Hematopoietic multipotent progenitor cell treated with erythropoietin and hydrocortisone succinate and interleukin-3 and kit ligand, for 6 days (in vitro differentiated cells): ENCODE results near the gene IQSEC3.
"Not testable (repeated sequence)": the region's sequence is repeated elsewhere in the genome, so short reads cannot be mapped to it uniquely, and the experiment has no call there.

ENCODE experiments used
- DNase-seq: peaks from one replicate; pipeline ENCODE4 v3.0.0-alpha.2; 2015

Gene IQSEC3

DNA sequence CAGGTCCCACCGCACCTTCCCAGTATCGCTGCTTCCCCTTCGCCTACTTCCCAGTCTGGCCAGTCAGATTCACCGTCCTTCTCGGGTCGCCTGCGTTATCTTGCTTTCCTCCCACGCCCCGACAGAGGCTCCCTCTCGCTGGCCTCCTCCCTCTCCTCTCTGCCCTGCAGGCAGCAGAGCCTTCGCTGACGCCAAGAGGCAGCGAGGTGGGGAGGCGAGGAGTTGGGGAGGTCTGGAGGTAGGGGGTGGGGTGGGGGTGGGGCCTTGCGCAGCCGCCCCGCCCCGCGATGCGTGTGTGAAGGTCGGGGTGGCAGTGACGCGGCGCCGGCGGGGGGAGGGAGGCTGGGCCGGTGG lies at the start of gene IQSEC3:
TSS of gene IQSEC3 (plus strand) at position 340 of the 354 bp plus-strand sequence. CDS start 116 bp downstream, outside the sequence.
- not testable (repeated sequence) for DNase-seq

DNA sequence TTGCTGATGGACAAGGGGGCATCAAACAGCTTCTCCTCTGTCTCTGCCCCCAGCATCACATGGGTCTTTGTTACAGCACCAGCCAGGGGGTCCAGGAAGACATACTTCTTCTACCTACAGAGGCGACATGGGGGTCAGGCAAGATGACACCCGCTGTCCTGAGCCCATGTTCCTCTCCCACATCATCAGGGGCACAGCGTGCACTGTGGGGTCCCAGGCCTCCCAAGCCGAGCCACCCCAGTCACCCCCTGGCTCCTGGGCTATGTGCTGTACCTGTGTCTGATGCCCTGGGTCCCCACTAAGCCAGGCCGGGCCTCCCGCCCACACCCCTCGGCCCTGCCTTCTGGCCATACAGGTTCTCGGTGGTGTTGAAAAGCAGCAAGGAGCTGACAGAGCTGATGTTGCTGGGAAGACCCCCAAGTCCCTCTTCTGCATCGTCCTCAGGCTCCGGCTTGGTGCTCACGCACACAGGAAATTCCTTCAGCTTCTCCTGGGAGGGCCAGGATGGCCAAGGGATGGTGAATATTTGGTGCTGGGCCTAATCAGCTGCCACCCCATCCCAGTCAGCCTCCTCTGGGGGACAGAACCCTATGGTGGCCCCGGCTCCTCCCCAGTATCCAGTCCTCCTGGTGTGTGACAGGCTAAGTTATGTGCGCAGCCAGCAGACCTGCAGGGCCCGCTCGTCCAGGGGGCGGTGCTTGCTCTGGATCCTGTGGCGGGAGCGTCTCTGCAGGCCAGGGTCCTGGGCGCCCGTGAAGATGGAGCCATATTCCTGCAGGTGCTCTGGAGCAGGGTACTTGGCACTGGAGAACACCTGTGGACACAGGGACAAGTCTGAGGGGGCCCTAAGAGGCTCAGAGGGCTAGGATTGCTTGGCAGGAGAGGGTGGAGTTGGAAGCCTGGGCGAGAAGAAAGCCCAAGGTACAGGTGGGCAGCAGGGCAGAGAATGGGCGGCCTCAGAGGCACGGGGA lies 48.9 kb upstream of the IQSEC3 start:
- DNase-seq: not testable (repeated sequence)

DNA sequence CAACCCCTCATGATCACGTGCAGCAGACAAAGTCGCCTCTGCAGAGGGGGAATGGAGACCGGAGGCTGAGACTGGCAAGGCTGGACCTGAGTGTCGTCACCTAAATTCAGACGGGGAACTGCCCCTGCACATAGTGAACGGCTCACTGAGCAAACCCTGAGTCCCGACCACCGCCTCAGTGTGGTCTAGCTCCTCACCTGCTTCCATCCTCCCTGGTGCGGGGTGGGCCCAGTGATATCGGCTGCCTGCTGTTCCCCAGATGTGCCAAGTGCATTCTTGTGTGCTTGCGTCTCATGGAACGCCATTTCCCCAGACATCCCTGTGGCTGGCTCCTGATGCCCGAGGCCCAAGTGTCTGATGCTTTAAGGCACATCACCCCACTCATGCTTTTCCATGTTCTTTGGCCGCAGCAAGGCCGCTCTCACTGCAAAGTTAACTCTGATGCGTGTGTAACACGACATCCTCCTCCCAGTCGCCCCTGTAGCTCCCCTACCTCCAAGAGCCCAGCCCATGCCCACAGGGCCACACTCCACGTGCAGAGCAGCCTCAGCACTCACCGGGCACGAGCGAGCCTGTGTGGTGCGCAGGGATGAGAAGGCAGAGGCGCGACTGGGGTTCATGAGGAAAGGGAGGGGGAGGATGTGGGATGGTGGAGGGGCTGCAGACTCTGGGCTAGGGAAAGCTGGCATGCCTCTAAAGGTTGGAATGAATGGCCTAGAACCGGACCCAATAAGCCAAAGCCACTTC lies 47.6 kb upstream of the IQSEC3 start:
- not testable (repeated sequence) for DNase-seq

DNA sequence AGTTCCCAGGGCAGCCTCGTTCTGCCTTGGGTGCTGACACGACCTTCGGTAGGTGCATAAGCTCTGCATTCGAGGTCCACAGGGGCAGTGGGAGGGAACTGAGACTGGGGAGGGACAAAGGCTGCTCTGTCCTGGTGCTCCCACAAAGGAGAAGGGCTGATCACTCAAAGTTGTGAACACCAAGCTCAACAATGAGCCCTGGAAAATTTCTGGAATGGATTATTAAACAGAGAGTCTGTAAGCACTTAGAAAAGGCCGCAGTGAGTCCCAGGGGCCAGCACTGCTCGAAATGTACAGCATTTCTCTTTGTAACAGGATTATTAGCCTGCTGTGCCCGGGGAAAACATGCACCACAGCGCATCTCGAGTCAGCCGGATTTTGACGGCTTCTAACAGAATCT lies 46.7 kb upstream of the IQSEC3 start:
- DNase-seq: not testable (repeated sequence)

DNA sequence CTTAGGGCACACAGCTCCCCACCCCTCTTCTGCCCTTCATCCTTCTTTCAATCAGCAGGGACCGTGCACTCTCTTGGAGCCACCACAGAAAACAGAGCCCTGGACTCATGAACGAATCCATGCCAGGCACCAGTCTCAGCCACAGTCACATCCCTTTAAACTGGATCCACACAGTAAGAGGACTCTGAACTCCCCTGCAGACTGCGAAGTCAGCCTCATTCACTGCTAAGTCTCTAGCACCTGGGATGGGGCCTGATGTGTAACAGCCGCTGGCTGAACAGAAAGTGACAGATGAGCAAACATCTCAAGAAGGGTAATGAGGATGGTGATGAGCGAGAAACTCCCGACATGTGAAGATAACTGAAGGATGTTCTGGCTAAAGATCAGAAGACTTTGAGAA lies 45.8 kb upstream of the IQSEC3 start:
- DNase-seq: no peak

DNA sequence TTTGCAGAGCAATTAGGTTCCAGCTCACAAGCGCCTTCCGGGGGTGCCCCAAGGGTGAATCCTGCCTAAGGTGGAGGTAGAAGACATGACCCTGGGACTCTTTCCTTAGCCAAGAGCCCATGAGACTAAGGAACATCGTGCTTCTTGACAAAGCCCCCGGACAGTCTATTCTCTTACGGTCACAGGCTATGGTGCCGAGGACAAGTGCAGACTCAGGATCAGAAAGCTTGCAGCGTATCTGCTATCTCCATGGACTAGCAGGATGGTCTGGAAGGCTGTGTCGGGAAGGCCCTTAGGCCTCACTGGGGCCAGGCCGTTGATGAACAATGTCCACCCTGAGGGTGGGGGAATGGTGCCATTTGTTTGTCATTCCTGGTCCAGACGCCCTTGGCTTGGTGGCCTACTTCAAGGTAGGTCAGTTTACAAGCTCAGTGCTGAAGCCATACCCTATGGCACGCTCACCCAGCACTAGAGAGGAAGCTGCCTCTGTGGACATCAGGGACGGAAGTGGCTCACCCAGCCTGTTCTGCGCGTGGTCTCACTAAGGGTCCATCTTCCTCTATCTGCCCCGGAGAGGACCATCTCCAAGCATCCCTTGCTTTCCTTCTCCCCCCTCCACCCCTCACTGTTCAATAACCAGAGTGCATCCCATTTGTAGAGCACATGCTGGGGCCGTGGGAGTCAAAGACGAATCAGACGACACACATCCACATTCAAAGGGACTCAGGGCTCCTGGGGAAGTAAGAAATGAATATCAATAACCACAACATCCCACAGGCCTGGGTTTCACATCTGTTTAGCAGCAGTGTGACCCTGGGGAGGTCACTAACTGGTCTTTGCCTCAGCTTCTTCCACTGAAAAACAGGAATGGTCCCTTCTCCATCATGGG lies 45.0 kb upstream of the IQSEC3 start:
- DNase-seq: no peak

DNA sequence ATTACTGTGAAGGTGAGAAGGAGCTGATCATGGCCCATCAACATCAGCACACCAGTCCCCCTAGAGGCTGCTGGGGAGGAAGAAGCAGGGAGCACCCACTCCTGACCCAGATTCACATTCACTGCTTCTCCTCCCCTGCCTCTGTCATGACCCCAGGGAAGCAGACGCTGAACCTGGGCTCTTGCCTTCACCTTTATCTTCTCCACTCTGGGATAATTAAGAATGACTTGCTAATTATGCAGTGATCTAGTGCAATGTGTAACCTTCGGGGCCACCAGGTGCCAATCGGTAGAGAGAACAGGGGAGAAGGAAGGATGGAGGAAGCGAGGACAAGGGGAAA lies 44.4 kb upstream of the IQSEC3 start:
- no peak for DNase-seq

DNA sequence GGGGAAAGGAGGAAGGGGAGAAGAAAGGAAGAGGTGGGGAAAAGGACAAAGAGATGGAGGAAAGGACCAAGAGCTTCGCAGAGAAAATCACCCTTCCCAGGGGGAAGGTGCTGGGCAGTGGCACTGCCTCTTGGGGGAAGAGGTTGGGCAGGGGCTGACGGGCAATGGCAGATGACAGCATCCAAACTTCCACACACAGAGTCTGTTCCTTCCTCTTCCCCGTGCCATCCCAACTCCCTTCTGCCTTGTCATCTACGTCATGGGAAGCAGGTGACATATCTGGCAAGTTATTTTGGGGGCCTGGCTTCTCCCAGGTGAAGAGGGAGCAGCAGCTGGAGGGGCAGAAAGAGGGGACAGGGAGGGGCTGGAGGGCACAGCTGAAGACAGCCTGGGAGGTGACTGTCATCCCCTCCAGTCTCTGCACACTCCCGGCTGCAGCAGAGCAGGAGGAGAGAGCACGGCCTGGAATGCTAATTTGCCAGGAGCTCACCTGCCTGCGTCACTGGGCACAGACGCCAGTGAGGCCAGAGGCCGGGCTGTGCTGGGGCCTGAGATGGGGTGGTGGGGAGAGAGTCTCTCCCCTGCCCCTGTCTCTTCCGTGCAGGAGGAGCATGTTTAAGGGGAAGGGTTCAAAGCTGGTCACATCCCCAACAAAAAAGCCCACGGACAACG lies 43.9 kb upstream of the IQSEC3 start:
- DNase-seq: no peak

DNA sequence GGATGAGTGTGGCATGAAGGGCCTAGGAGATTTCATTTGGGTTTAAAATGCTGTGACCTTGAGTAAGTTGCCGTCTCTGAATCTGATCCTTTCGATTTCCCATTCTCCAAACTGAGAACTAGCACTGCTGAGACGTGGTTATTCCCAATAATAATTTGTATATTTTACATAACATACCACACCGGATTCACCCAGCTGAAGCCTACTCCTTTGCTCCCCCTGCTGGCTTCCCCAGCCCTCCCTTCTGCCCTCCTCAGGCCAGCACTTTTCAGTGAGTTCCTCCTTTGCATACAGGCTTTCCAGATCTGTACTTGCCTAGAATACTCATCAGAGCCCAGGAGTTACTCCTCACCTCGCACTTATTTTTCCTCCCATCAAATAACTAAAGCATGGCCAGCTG lies 38.7 kb upstream of the IQSEC3 start:
- not testable (repeated sequence) for DNase-seq

DNA sequence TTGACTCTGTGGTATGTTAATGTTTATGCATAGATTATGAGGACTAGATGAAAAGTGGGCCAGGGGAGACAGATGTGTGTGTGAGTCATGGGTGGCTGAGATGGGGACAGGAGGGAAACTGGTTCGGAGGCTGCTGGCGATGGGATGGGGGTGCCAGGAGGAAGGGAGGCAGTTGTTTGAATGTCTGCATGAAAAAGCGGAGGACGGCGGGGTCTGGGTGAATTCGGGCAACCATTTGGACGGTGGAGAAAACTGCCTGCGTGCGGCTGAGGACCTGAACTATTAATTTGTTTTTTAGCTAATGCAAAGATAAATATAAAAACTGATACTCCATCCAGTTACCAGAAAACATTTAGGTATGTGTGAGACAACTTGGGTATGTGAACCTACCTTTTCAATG lies 27.8 kb upstream of the IQSEC3 start:
- DNase-seq: not testable (repeated sequence)

DNA sequence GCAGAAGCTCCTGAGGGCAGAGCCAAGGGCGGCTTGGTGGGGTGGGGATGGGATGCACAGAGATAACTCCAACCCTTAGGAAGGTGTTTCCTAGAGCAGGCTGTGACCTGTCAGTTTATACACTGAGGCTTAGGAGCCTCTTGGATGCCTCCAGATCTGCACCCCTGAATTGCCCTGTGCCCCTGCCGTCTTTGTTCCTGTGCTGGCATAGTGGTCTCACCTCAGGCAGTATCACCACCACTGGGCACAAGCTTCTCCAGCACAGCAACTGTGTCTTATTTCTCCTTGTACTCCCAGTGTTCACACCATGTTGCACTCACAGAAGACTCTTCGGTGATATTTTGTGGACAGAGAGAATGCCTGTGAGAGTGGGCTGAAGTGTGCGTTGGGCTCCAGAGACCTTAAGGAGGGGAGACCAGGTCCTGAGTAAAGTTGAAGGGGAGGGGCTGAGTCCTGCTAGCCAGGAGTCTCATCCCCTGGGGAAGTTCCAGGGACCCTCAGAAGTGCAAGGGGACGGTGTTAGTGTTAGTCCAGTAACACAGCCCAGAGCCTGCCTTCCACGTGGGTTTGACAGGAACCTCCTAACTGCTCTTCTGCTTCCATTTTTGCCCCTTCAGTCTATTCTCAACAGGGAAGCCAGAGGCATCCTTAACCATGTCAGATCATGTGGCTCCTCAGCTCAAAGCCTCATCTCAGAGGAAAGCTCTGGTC lies 26.9 kb upstream of the IQSEC3 start:
- not testable (repeated sequence) for DNase-seq

DNA sequence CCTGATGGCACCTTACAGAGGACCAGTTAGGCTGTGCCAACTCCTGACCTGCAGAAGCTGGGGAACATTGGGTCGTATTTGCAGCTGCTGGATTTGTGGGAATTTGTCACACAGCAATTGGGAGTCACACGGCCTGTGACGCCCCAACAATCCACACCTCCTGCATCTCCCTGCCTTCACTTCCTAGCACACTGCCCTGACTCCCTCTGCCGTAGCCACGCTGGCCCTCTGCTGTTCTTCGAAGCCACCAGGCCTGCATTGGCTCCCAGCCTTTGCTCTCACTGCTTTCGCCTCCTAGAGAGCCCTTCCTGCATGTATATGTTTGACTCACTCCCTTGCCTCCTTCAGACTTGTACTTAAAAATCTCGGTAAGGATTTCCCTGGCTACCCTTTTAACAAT lies 22.2 kb upstream of the IQSEC3 start:
- DNase-seq: not testable (repeated sequence)

DNA sequence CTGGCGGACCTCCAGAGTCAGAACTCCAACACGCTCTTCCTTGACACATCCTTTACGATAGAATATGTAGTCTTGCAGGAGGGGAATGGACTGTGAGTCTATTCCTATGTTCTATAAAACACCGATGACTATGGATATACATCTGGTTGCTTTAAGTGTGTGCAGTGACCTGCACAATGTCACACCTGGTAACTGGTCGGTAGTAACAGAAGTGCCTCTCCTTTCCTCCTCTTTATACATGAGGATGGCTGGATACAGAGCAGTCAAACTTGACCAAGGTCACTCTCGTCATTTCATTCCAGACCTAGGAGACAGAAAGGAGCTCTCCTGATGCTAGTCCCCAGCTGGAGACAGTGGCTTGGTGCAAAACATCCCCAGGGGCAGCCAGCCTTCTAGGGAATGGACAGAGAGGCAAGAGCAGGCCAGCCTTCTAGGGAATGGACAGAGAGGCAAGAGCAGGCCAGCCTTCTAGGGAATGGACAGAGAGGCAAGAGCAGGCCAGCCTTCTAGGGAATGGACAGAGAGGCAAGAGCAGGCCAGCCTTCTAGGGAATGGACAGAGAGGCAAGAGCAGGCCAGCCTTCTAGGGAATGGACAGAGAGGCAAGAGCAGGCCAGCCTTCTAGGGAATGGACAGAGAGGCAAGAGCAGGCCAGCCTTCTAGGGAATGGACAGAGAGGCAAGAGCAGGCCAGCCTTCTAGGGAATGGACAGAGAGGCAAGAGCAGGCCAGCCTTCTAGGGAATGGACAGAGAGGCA lies 21.2 kb upstream of the IQSEC3 start:
- not testable (repeated sequence) for DNase-seq

DNA sequence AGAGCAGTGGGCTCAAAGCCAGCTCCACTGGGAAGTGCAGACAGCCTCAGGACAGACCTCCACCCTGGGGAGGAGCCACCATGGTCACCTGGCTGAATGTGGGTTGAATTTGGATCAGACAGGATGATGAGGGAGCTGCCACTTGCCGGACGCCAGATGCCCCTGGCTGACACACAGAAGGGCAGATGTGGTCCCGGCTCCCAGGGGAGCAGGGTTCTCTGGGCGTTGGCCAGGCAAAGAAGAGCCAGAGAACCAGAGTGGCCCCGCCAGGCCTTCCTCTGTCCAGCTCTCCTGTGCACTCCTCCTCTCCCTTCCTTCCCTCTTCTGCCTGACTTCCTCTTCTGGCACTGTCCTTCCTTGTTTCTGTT lies 20.6 kb upstream of the IQSEC3 start:
- not testable (repeated sequence) for DNase-seq

DNA sequence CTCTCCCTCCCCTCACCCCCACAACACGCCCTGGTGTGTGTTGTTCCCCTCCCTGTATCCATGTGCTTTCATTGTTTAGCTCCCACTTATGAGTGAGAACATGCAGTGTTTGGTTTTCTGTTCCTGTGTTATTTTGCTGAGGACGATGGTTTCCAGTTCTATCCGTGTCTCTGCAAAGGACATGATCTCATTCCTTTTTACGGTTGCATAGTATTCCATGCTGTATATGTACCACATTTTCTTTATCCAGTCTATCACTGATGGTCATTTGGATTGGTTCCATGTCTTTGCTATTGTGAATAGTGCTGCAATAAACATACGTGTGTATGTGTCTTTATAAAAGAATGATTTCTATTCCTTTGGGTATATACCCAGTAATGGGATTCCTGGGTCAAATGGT lies 20.0 kb upstream of the IQSEC3 start:
- DNase-seq: not testable (repeated sequence)

DNA sequence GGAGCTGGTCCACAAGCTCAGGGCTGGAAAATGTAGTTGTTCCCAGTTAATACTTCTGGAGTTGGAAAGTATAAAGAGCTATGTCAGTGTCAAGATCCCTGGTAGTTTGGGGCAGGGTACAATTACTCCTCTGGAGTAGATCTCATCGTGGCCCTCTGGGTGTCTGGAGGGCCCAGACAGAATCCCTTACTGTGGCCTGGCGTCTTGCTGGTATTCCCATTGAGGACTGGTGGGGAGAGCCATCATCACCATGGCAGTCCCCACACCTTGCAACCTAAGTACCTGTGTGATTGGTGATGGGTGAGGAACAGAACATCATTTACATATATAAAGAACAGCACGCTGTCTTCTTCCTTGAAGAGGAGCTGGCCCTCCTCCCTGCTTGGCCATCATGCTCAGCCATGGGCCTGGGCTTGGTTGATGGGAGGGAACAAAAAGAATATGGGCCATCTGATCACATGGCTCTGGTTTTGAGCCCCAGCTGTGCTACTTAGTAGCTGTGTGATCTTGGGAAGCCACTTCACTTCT lies 18.8 kb upstream of the IQSEC3 start:
- not testable (repeated sequence) for DNase-seq

DNA sequence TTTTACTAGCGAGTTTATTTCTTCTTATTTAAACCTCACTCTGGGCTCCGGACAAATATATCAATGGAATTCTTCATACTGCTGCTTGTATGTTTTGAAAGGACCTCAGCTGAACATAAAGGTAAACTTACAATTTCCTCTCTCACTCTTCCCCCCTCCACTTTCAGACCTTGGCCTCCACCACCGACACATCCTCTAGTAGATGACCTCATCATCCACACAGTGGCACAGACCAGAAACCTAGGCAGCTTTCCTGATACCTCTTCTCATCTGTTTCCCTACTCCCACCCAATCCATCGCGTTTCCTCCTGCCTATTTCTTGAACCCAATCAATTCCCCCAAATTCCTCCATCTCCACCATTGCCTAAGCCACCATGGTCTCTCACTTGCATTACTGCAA lies 17.4 kb upstream of the IQSEC3 start:
- DNase-seq: not testable (repeated sequence)

DNA sequence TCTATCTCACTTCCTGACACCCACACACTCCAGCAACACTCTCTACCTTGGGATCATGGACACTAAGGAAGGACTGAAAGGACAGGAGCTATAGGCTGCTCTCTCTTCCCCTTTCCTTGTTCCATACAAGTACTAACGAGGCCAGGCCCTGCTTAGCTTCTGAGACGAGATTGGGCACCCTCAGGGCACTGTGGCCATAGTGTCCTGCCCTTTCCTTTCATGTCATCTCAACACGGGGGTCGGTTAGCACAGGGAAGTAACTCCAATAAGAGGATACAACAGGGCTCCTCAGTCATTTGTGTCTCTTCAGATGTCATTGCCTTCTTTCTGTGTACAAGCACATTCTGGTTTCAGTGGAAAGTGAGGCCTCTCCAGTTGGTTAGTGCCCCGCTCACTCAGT lies 15.5 kb upstream of the IQSEC3 start:
- not testable (repeated sequence) for DNase-seq

DNA sequence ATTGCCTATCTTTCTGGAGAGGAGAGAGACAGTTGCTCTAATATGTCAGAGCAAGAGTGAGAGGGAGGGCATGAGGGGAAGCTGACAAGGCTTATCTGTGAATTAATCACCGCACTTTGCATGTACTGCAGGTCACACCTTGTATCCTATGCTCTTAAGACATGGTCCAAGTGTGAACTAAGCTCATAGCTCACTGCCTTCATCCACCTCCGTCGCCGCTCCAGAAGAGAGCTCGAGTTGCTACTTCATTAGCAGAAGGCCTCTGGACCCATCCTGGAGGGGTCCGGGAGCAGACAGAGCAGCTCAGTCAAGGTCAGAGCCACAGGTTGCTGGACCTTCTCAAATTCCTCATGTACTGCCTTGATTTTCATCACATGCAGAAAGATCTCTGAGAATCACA lies 14.6 kb upstream of the IQSEC3 start:
- DNase-seq: not testable (repeated sequence)

DNA sequence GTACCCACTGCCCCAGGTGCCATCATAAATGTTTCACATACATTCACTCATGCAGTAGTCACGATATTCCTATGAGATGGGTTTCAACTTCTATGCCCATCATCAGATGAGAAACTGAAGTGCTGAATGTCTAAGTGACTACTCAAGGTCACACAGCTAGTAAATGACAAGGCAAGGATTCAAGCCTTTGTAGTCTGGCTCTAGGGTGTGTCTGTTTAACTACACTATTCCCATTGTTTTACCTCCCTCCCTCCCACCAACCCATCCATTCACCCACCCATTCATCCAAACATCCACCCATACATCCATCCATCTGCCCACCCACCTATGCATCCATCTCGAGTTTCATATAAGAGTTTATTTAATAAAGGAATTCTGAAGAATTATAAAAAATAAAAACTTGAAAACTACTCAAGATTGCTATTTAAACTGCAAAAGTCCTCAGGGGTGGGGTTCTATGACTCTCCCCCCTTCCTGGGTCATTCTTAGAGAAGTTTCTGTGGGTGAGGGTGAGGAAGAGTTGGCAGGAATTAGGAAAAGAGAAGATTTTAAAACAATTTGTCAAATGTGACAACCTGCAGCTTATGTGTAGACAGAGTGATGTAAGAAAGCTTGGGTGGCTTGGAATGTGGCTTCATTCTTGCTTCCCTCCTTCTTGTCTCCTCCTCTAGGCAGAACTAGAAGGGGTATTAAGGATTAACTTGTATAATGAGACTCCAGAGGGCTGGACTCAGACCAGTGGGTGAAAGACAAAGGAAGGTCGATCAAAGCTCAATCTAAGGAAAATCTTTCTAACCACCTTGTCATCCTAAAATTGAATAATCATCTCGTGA lies 13.4 kb upstream of the IQSEC3 start:
- DNase-seq: not testable (repeated sequence)
